WTC11 (cell line): ENCODE measurements around the gene SSH2. TPM values are rescaled to one million over a fixed set of nuclear protein-coding genes. Genes with fewer than 3 reads are reported as not detected.

ENCODE experiments used
- ATAC-seq: fragments of 200-7000 bp; cut with Tn5 transposase; 2 replicates; pipeline ENCODE4 v1.10.0; 2021; ENCODE audit warnings: mild to moderate bottlenecking, moderate library complexity
- CTCF ChIA-PET: fragments of 300-600 bp; sonication (Branson Sonifier 250); formaldehyde crosslinking; loops from one replicate; lab custom pipeline; 2021; ENCODE audit warnings: antibody characterized with exemption; lab: Charles Lee
- POLR2A ChIA-PET: fragments of 350-600 bp; sonication (Branson Sonifier 250); formaldehyde crosslinking; loops from one replicate; lab custom pipeline; 2021; ENCODE audit warnings: antibody characterized with exemption; lab: Charles Lee
- DNase-seq: peaks from one replicate; pipeline ENCODE4 v3.0.0; 2021; ENCODE audit warnings: low spot score
- H3K27ac Mint-ChIP-seq: 2 replicates; pipeline ENCODE4 v1.8.0; 2021; ENCODE audit warnings: mixed read lengths
- H3K27me3 Mint-ChIP-seq: 2 replicates; pipeline ENCODE4 v1.8.0; 2021; ENCODE audit warnings: low read depth, mild to moderate bottlenecking, moderate library complexity, mixed read lengths
- H3K36me3 Mint-ChIP-seq: 2 replicates; pipeline ENCODE4 v1.8.0; 2021; ENCODE audit warnings: mixed read lengths
- H3K4me1 Mint-ChIP-seq: 2 replicates; pipeline ENCODE4 v1.8.0; 2022; ENCODE audit warnings: mixed read lengths
- H3K4me3 Mint-ChIP-seq: 2 replicates; pipeline ENCODE4 v1.8.0; 2021; ENCODE audit warnings: mild to moderate bottlenecking, moderate library complexity, mixed read lengths
- H3K9me3 Mint-ChIP-seq: 2 replicates; pipeline ENCODE4 v1.8.0; 2021; ENCODE audit warnings: mixed read lengths
- ATF3 ChIP-seq: sonication (generic); formaldehyde crosslinking; conservative IDR thresholded peaks from 2 replicates; pipeline ENCODE4 v1.8.1; 2022; ENCODE audit warnings: mild to moderate bottlenecking, missing genetic modification reagents
- CDX4 ChIP-seq: fragments of 250-450 bp; sonication (Bioruptor Pico); IDR thresholded peaks from 2 replicates; pipeline ENCODE4 v1.9.0; 2021; ENCODE audit warnings: moderate library complexity, mild to moderate bottlenecking, inconsistent platforms, borderline replicate concordance
- ELF4 ChIP-seq: sonication (generic); formaldehyde crosslinking; IDR thresholded peaks from 2 replicates; pipeline ENCODE4 v1.8.1; 2022; ENCODE audit warnings: low read depth, mild to moderate bottlenecking, moderate library complexity, missing genetic modification reagents
- ETV6 ChIP-seq: sonication (generic); formaldehyde crosslinking; IDR thresholded peaks from 2 replicates; pipeline ENCODE4 v1.8.1; 2022; ENCODE audit warnings: mild to moderate bottlenecking, missing genetic modification reagents
- FOXP4 ChIP-seq: sonication (generic); formaldehyde crosslinking; IDR thresholded peaks from 2 replicates; pipeline ENCODE4 v1.8.0; 2022; ENCODE audit warnings: mild to moderate bottlenecking, missing genetic modification reagents
- NFYB ChIP-seq: sonication (generic); formaldehyde crosslinking; conservative IDR thresholded peaks from 2 replicates; pipeline ENCODE4 v1.8.0; 2022; ENCODE audit warnings: low read depth, missing genetic modification reagents
- NR2C2 ChIP-seq: sonication (generic); formaldehyde crosslinking; IDR thresholded peaks from 2 replicates; pipeline ENCODE4 v1.8.0; 2022; ENCODE audit warnings: mild to moderate bottlenecking, missing genetic modification reagents
- NR3C1 ChIP-seq: sonication (generic); formaldehyde crosslinking; conservative IDR thresholded peaks from 2 replicates; pipeline ENCODE4 v1.8.1; 2023; ENCODE audit warnings: low read depth, mild to moderate bottlenecking, missing genetic modification reagents
- PRRX2 ChIP-seq: fragments of 250-450 bp; sonication (Bioruptor Pico); IDR thresholded peaks from 2 replicates; pipeline ENCODE4 v1.8.0; 2021; ENCODE audit warnings: mild to moderate bottlenecking
- RELA ChIP-seq: sonication (generic); formaldehyde crosslinking; IDR thresholded peaks from 2 replicates; pipeline ENCODE4 v1.8.1; 2022; ENCODE audit warnings: missing genetic modification reagents, mild to moderate bottlenecking, borderline replicate concordance
- TEAD1 ChIP-seq: sonication (generic); formaldehyde crosslinking; IDR thresholded peaks from 2 replicates; pipeline ENCODE4 v1.8.0; 2022; ENCODE audit warnings: mild to moderate bottlenecking, missing genetic modification reagents
- TP53 ChIP-seq: sonication (generic); formaldehyde crosslinking; IDR thresholded peaks from 2 replicates; pipeline ENCODE4 v1.8.1; 2023; ENCODE audit warnings: mild to moderate bottlenecking, missing genetic modification reagents
- ZNF121 ChIP-seq: sonication (generic); formaldehyde crosslinking; IDR thresholded peaks from 2 replicates; pipeline ENCODE4 v1.8.0; 2023; ENCODE audit warnings: missing genetic modification reagents
- total RNA-seq: library from RNA; stranded (reverse); gene quantifications from 3 replicates; pipeline ENCODE4 v1.2.3, GENCODE V29; 2021
- TF ChIP-seq, protein P1 (sequence below): sonication (generic); formaldehyde crosslinking; IDR thresholded peaks from 2 replicates; pipeline ENCODE4 v1.8.0; 2022; ENCODE audit warnings: mild to moderate bottlenecking, missing genetic modification reagents
- TF ChIP-seq, protein P2 (sequence below): sonication (generic); formaldehyde crosslinking; IDR thresholded peaks from 2 replicates; pipeline ENCODE4 v1.8.0; 2023; ENCODE audit warnings: mild to moderate bottlenecking, missing genetic modification reagents
- TF ChIP-seq, protein P3 (sequence below): sonication (generic); formaldehyde crosslinking; IDR thresholded peaks from 2 replicates; pipeline ENCODE4 v1.8.0; 2023; ENCODE audit warnings: missing genetic modification reagents, mild to moderate bottlenecking, borderline replicate concordance
- TF ChIP-seq, protein P4 (sequence below): fragments of 250-450 bp; sonication (Bioruptor Pico); IDR thresholded peaks from 2 replicates; pipeline ENCODE4 v1.8.0; 2021; ENCODE audit warnings: mild to moderate bottlenecking
- TF ChIP-seq, protein P5 (sequence below): sonication (generic); formaldehyde crosslinking; IDR thresholded peaks from 2 replicates; pipeline ENCODE4 v1.8.1; 2023; ENCODE audit warnings: mild to moderate bottlenecking, missing genetic modification reagents, borderline replicate concordance
- TF ChIP-seq, protein P6 (sequence below): sonication (generic); formaldehyde crosslinking; IDR thresholded peaks from 2 replicates; pipeline ENCODE4 v1.8.1; 2022; ENCODE audit warnings: low read depth, mild to moderate bottlenecking, moderate library complexity, missing genetic modification reagents, borderline replicate concordance

Gene SSH2
- total RNA-seq, 1 experiment from 2014 or later: 14.3 TPM

DNA sequence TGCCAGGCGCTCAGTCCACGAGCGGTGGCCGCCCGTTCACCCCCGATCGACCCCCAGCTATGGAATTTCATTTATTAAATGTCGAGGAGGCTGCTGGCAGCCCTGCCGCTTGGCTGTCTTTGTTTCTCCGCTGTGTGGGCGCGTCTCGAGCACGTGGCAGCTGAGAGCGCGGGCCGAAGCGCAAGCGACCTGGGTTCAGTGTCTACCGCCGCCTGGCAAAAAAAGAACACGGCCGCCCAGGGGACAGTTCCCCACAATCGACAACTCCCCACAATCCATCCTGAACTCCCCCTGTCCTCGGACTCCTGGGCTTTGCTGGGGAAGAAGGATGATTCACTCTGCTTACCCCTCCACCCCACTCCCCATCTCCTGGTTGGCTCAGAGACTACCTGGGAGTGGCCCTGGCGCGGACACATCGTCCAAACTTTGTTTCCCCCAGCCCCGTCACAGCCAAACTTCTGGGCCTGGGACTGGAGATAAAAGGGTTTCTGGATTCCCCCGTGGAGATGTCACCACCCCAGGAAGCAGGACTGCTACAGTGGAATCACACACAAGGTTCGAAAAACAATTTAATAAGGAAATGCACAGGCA is 338.8 kb downstream of the SSH2 start:
- no peaks in the 10 kb centered on the region for H3K9me3 Mint-ChIP-seq
- POLR2A ChIA-PET: interaction anchor here (0.6 to 3.1 kb wide), 7 partner anchors 10 to 298 kb away, joined by 3 to 12 read pairs (median 5); partner anchors contain the start of genes NUFIP2 and TP53I13
- peaks cover 48% of the 10 kb centered on the region for H3K4me1 Mint-ChIP-seq
- H3K36me3 Mint-ChIP-seq: no peaks in the 10 kb centered on the region
- no peak for DNase-seq
- peak overlapping the region; percentile 87 for H3K4me3 Mint-ChIP-seq
- H3K27ac Mint-ChIP-seq: peak overlapping the region; percentile 48; the same call in 1 of the 2 replicates
- ATAC-seq: peak; percentile 38
- H3K27me3 Mint-ChIP-seq: peaks cover 4% of the 10 kb centered on the region; the same call in 1 of the 2 replicates
- CTCF ChIA-PET: interaction anchor here (0.5 to 4.7 kb wide), 26 partner anchors 9 to 467 kb away, joined by 3 to 272 read pairs (median 7); partner anchors contain the start of genes ABHD15, CORO6, MYO18A and NUFIP2
- TF ChIP-seq PRRX2 (CRISPR knock-in tag) (no peak), NR2C2 (CRISPR knock-in tag) (no peak), ELF4 (CRISPR knock-in tag) (no peak), ATF3 (CRISPR knock-in tag) (no peak; the same call in 1 of the 2 replicates), ZNF121 (CRISPR knock-in tag) (no peak), FOXP4 (CRISPR knock-in tag) (0 out of 2 replicates have a peak, but pooled peaks have one; percentile 49), ETV6 (CRISPR knock-in tag) (no peak), NFYB (CRISPR knock-in tag) (no peak), TP53 (CRISPR knock-in tag) (no peak), TEAD1 (CRISPR knock-in tag) (no peak; the same call in 1 of the 2 replicates), NR3C1 (CRISPR knock-in tag) (no peak), CDX4 (CRISPR knock-in tag) (no peak), RELA (CRISPR knock-in tag) (no peak)
- TF ChIP-seq, protein P1, sequence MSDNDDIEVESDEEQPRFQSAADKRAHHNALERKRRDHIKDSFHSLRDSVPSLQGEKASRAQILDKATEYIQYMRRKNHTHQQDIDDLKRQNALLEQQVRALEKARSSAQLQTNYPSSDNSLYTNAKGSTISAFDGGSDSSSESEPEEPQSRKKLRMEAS (CRISPR knock-in tag): peak; percentile 84; the same call in 1 of the 2 replicates
- TF ChIP-seq, protein P2, sequence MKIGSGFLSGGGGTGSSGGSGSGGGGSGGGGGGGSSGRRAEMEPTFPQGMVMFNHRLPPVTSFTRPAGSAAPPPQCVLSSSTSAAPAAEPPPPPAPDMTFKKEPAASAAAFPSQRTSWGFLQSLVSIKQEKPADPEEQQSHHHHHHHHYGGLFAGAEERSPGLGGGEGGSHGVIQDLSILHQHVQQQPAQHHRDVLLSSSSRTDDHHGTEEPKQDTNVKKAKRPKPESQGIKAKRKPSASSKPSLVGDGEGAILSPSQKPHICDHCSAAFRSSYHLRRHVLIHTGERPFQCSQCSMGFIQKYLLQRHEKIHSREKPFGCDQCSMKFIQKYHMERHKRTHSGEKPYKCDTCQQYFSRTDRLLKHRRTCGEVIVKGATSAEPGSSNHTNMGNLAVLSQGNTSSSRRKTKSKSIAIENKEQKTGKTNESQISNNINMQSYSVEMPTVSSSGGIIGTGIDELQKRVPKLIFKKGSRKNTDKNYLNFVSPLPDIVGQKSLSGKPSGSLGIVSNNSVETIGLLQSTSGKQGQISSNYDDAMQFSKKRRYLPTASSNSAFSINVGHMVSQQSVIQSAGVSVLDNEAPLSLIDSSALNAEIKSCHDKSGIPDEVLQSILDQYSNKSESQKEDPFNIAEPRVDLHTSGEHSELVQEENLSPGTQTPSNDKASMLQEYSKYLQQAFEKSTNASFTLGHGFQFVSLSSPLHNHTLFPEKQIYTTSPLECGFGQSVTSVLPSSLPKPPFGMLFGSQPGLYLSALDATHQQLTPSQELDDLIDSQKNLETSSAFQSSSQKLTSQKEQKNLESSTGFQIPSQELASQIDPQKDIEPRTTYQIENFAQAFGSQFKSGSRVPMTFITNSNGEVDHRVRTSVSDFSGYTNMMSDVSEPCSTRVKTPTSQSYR: no peak; the same call in 1 of the 2 replicates
- TF ChIP-seq, protein P3, sequence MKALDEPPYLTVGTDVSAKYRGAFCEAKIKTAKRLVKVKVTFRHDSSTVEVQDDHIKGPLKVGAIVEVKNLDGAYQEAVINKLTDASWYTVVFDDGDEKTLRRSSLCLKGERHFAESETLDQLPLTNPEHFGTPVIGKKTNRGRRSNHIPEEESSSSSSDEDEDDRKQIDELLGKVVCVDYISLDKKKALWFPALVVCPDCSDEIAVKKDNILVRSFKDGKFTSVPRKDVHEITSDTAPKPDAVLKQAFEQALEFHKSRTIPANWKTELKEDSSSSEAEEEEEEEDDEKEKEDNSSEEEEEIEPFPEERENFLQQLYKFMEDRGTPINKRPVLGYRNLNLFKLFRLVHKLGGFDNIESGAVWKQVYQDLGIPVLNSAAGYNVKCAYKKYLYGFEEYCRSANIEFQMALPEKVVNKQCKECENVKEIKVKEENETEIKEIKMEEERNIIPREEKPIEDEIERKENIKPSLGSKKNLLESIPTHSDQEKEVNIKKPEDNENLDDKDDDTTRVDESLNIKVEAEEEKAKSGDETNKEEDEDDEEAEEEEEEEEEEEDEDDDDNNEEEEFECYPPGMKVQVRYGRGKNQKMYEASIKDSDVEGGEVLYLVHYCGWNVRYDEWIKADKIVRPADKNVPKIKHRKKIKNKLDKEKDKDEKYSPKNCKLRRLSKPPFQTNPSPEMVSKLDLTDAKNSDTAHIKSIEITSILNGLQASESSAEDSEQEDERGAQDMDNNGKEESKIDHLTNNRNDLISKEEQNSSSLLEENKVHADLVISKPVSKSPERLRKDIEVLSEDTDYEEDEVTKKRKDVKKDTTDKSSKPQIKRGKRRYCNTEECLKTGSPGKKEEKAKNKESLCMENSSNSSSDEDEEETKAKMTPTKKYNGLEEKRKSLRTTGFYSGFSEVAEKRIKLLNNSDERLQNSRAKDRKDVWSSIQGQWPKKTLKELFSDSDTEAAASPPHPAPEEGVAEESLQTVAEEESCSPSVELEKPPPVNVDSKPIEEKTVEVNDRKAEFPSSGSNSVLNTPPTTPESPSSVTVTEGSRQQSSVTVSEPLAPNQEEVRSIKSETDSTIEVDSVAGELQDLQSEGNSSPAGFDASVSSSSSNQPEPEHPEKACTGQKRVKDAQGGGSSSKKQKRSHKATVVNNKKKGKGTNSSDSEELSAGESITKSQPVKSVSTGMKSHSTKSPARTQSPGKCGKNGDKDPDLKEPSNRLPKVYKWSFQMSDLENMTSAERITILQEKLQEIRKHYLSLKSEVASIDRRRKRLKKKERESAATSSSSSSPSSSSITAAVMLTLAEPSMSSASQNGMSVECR (CRISPR knock-in tag): no peak
- TF ChIP-seq, protein P4, sequence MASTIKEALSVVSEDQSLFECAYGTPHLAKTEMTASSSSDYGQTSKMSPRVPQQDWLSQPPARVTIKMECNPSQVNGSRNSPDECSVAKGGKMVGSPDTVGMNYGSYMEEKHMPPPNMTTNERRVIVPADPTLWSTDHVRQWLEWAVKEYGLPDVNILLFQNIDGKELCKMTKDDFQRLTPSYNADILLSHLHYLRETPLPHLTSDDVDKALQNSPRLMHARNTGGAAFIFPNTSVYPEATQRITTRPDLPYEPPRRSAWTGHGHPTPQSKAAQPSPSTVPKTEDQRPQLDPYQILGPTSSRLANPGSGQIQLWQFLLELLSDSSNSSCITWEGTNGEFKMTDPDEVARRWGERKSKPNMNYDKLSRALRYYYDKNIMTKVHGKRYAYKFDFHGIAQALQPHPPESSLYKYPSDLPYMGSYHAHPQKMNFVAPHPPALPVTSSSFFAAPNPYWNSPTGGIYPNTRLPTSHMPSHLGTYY (CRISPR knock-in tag): no peak
- TF ChIP-seq, protein P5, sequence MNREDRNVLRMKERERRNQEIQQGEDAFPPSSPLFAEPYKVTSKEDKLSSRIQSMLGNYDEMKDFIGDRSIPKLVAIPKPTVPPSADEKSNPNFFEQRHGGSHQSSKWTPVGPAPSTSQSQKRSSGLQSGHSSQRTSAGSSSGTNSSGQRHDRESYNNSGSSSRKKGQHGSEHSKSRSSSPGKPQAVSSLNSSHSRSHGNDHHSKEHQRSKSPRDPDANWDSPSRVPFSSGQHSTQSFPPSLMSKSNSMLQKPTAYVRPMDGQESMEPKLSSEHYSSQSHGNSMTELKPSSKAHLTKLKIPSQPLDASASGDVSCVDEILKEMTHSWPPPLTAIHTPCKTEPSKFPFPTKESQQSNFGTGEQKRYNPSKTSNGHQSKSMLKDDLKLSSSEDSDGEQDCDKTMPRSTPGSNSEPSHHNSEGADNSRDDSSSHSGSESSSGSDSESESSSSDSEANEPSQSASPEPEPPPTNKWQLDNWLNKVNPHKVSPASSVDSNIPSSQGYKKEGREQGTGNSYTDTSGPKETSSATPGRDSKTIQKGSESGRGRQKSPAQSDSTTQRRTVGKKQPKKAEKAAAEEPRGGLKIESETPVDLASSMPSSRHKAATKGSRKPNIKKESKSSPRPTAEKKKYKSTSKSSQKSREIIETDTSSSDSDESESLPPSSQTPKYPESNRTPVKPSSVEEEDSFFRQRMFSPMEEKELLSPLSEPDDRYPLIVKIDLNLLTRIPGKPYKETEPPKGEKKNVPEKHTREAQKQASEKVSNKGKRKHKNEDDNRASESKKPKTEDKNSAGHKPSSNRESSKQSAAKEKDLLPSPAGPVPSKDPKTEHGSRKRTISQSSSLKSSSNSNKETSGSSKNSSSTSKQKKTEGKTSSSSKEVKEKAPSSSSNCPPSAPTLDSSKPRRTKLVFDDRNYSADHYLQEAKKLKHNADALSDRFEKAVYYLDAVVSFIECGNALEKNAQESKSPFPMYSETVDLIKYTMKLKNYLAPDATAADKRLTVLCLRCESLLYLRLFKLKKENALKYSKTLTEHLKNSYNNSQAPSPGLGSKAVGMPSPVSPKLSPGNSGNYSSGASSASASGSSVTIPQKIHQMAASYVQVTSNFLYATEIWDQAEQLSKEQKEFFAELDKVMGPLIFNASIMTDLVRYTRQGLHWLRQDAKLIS (CRISPR knock-in tag): no peak
- TF ChIP-seq, protein P6, sequence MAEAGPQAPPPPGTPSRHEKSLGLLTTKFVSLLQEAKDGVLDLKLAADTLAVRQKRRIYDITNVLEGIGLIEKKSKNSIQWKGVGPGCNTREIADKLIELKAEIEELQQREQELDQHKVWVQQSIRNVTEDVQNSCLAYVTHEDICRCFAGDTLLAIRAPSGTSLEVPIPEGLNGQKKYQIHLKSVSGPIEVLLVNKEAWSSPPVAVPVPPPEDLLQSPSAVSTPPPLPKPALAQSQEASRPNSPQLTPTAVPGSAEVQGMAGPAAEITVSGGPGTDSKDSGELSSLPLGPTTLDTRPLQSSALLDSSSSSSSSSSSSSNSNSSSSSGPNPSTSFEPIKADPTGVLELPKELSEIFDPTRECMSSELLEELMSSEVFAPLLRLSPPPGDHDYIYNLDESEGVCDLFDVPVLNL: no peak
